A549 (cell line): Measurements from ENCODE around the gene MXRA7. TPM values are rescaled to one million over a fixed set of nuclear protein-coding genes. Genes with fewer than 3 reads are reported as not detected.

Experiments
- ATAC-seq, 2 experiments: fragments of 200-7000 bp in 1 of 2; fragments of >200 bp in 1 of 2; cut with Nextera tagmentation in 1 of 2; cut with Tn5 transposase in 1 of 2; 3 replicates each; pipeline versions ENCODE4 v1.8.0 to v1.9.1; 2018 to 2020; ENCODE audit warnings: mild to moderate bottlenecking in 1 of 2, moderate library complexity in 1 of 2
- CTCF ChIA-PET: fragments of 300-600 bp; sonication (Branson Sonifier 250); formaldehyde crosslinking; extraction: SDS; loops from one replicate; lab custom pipeline; 2021; ENCODE audit warnings: antibody characterized with exemption, inconsistent platforms; lab: Yijun Ruan, JAX
- POLR2A ChIA-PET: fragments of 350-600 bp; formaldehyde crosslinking; extraction: SDS; loops from one replicate; lab custom pipeline; 2021; ENCODE audit warnings: antibody characterized with exemption, inconsistent platforms; lab: Yijun Ruan, JAX
- DNase-seq, 2 experiments: peaks; one replicate each; pipeline versions ENCODE4 v3.0.0 to v3.0.0-alpha.2; 2011 to 2016; ENCODE audit warnings: low read depth in 1 of 2, low spot score in 1 of 2
- FAIRE-seq: peaks from 2 replicates; lab custom pipeline; 2011; peaks lifted over from hg19 to GRCh38; lab: Jason Lieb, UNC
- H3K27ac ChIP-seq, 2 experiments: fragments of >200 bp; sonication (Bioruptor Twin); formaldehyde crosslinking; 3 replicates each; pipeline ENCODE4 v1.5.1; 2016 to 2017
- H3K4me1 ChIP-seq: fragments of >200 bp; sonication (Bioruptor Twin); formaldehyde crosslinking; 3 replicates; pipeline ENCODE4 v1.6.1; 2016
- H3K4me2 ChIP-seq: fragments of >200 bp; sonication (Bioruptor Twin); formaldehyde crosslinking; 3 replicates; pipeline ENCODE4 v1.6.1; 2016
- H3K4me3 ChIP-seq: fragments of >200 bp; sonication (Bioruptor Twin); formaldehyde crosslinking; 3 replicates; pipeline ENCODE4 v1.5.1; 2016
- H3K9me3 ChIP-seq: fragments of >200 bp; sonication (Bioruptor Twin); formaldehyde crosslinking; 3 replicates; pipeline ENCODE4 v1.6.1; 2016
- CBX2 ChIP-seq: fragments of 200-600 bp; sonication (generic); IDR thresholded peaks from 2 replicates; pipeline ENCODE4 v1.6.1; 2016; ENCODE audit warnings: low read depth, mild to moderate bottlenecking, borderline replicate concordance
- CHD4 ChIP-seq: fragments of 200-600 bp; sonication (generic); IDR thresholded peaks from 2 replicates; pipeline ENCODE4 v1.6.1; 2016; ENCODE audit warnings: antibody characterized with exemption, mild to moderate bottlenecking, borderline replicate concordance
- EHF ChIP-seq: fragments of 250-450 bp; sonication (Bioruptor Pico); IDR thresholded peaks from 2 replicates; pipeline ENCODE4 v1.5.0; 2020; ENCODE audit warnings: mild to moderate bottlenecking
- EHMT2 ChIP-seq: fragments of 200-600 bp; sonication (generic); IDR thresholded peaks from 2 replicates; pipeline ENCODE4 v1.6.1; 2016; ENCODE audit warnings: antibody characterized with exemption, low read depth, mild to moderate bottlenecking, moderate library complexity
- FOXS1 ChIP-seq: fragments of 250-450 bp; sonication (Bioruptor Pico); IDR thresholded peaks from 2 replicates; pipeline ENCODE4 v1.5.0; 2020; ENCODE audit warnings: mild to moderate bottlenecking, moderate library complexity
- HDAC2 ChIP-seq: fragments of 200-600 bp; sonication (generic); IDR thresholded peaks from 2 replicates; pipeline ENCODE4 v1.6.1; 2016
- HOXA7 ChIP-seq: fragments of 250-450 bp; sonication (Bioruptor Pico); IDR thresholded peaks from 2 replicates; pipeline ENCODE4 v1.5.0; 2020; ENCODE audit warnings: mild to moderate bottlenecking, moderate library complexity
- JUNB ChIP-seq: fragments of >200 bp; sonication (Bioruptor Twin); formaldehyde crosslinking; IDR thresholded peaks from 2 replicates; pipeline ENCODE4 v1.6.1; 2016
- KDM5A ChIP-seq: fragments of 200-600 bp; sonication (generic); IDR thresholded peaks from 2 replicates; pipeline ENCODE4 v1.6.1; 2016; ENCODE audit warnings: antibody characterized with exemption, mild to moderate bottlenecking
- NFE2L2 ChIP-seq: fragments of 150-350 bp; conservative IDR thresholded peaks from 2 replicates; pipeline ENCODE4 v1.6.1; 2014; ENCODE audit warnings: low read length
- POLR2AphosphoS2 ChIP-seq: conservative IDR thresholded peaks from 2 replicates; pipeline ENCODE4 v1.6.1; 2012; ENCODE audit warnings: low read length, improper control_type of control experiment, inconsistent platforms
- RARB ChIP-seq: fragments of 250-450 bp; sonication (Bioruptor Pico); IDR thresholded peaks from 2 replicates; pipeline ENCODE4 v1.8.0; 2021; ENCODE audit warnings: mild to moderate bottlenecking, moderate library complexity
- RFX5 ChIP-seq: fragments of 450-650 bp; IDR thresholded peaks from 2 replicates; pipeline ENCODE4 v1.7.1; 2014; ENCODE audit warnings: antibody characterized with exemption, mild to moderate bottlenecking, moderate library complexity
- ZC3H11A ChIP-seq: fragments of 450-650 bp; IDR thresholded peaks from 2 replicates; pipeline ENCODE4 v1.6.1; 2014; ENCODE audit warnings: antibody characterized with exemption, mild to moderate bottlenecking
- WGBS: methylation state at CpG from one replicate; pipeline ENCODE4 v1.1.6; 2017; ENCODE audit errors: missing lambda C conversion rate; 5-methylcytosine and 5-hydroxymethylcytosine counted together
- polyA plus RNA-seq, 4 experiments: library from polyadenylated mRNA; depleted of rRNA in 3 of 4; stranded (reverse); fragments of >200 nt; fragmentation: RNase III in 1 of 4; extraction: RNeasy Plus Mini Kit Qiagen cat#74134 plus additional on column Dnase treatment in 1 of 4; gene quantifications; 2 replicates in 3 of 4; 3 replicates in 1 of 4; pipeline ENCODE4 v1.2.3, GENCODE V29; 2011 to 2017
- TF ChIP-seq, protein P1 (sequence below): fragments of 450-650 bp; IDR thresholded peaks from 2 replicates; pipeline ENCODE4 v1.6.1; 2014; ENCODE audit warnings: antibody characterized with exemption
- TF ChIP-seq, protein P2 (sequence below): fragments of >200 bp; sonication (Bioruptor Twin); formaldehyde crosslinking; IDR thresholded peaks from 3 replicates; pipeline ENCODE4 v1.6.1; 2016
- TF ChIP-seq, protein P3 (sequence below): fragments of 200-600 bp; sonication (generic); IDR thresholded peaks from 2 replicates; pipeline ENCODE4 v1.6.1; 2016; ENCODE audit warnings: antibody characterized with exemption, mild to moderate bottlenecking, moderate library complexity
- TF ChIP-seq, protein P4 (sequence below): fragments of >200 bp; sonication (Bioruptor Twin); formaldehyde crosslinking; IDR thresholded peaks from 3 replicates; pipeline ENCODE4 v1.5.1; 2016
- TF ChIP-seq, protein P5 (sequence below): IDR thresholded peaks from 2 replicates; pipeline ENCODE4 v1.6.1; 2012

Gene MXRA7
- polyA plus RNA-seq, 2 of the 4 experiments (the other 2 are of a cell fraction) = 47.8 to 57.2 TPM

DNA sequence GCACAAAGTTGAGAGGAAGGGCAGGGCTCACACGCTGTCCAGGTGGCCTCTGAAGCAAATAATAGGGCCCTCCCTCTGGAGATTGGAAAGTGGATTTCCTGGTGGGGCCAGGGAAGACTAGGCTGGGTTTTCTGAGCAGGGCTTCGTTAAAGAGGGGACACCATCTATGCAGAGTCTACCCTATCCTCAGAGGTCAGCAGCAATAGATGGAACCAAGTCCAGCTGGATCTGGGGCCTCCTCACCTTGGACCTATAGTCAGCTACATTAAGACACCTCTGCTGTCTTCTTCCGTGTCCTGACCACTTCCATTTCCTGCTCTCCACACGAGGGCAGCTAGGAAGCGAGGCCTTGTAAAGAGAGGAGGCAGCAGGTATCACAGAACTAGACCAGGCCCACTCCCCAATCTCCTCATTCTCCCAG, 52.5 kb downstream of the MXRA7 start:
- no peaks in the 10 kb centered on the region for H3K9me3 ChIP-seq
- POLR2A ChIA-PET = no interaction called here
- FAIRE-seq (no peak), ATAC-seq (peak in 1 of 2 experiments; percentile 13; a peak in 2 of 6 replicates), DNase-seq (no peak)
- peak overlapping the region in 1 of 2 experiments; percentile 33; a peak in 3 of 6 replicates for H3K27ac ChIP-seq
- WGBS = 81% methylated on average over 5 of the region's 5 CpGs
- no peak for TF ChIP-seq KDM5A
- TF ChIP-seq, protein P1, sequence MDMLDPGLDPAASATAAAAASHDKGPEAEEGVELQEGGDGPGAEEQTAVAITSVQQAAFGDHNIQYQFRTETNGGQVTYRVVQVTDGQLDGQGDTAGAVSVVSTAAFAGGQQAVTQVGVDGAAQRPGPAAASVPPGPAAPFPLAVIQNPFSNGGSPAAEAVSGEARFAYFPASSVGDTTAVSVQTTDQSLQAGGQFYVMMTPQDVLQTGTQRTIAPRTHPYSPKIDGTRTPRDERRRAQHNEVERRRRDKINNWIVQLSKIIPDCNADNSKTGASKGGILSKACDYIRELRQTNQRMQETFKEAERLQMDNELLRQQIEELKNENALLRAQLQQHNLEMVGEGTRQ = no peak
- no peak overlapping the region for H3K4me3 ChIP-seq
- H3K4me1 ChIP-seq = peaks cover 18% of the 10 kb centered on the region
- H3K4me2 ChIP-seq = no peak overlapping the region
- CTCF ChIA-PET = interaction anchor here (0.6 to 2.2 kb wide), 4 partner anchors 14 to 216 kb away, joined by 3 to 9 read pairs (median 4); partner anchors contain the start of gene ST6GALNAC1

DNA sequence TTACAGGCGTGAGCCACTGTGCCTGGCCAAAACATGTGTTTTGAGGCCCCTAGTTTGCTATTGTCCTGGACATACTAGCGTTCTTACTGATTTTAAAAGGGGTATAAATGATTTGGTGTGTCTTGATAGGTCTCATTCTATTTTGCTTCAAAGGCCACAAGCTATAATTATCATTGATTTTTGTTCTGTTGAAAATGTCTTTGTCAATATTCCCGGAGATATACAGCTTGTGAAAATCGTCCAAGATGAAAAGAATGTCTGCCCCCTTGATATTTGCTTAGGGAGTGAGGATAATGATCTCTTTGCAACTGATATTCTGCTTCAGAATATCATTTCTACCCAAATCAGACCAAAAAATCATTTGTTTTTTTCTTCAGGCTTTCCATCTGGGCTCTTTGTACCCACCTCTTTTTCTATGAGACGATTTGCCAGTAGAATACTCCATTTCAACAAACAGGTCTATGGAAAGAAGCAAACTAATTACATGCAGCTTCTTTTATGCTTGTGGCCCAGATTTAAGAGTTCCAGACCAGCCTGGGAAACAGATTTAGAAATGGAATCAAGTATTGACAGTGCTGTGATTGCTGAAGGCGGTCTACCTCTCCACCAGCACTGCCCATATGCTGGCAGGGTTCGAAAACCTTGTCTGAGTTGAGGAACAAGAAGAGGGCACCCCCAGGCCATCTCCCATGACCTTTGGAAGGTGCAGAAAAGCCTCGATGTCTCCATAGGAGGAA, 53.1 kb downstream of the MXRA7 start:
- ATAC-seq (no peak), FAIRE-seq (no peak), DNase-seq (no peak)
- peaks cover 18% of the 10 kb centered on the region for H3K4me1 ChIP-seq
- 69% methylated on average over 8 of the region's 8 CpGs for WGBS
- H3K9me3 ChIP-seq = no peaks in the 10 kb centered on the region
- POLR2A ChIA-PET = interaction anchor here (1.0 kb wide), 1 partner anchor 14 kb away, joined by 3 read pairs; no protein-coding TSS in a partner anchor
- H3K4me2 ChIP-seq = no peak overlapping the region
- H3K4me3 ChIP-seq = no peak overlapping the region
- CTCF ChIA-PET = interaction anchor here (0.9 to 2.2 kb wide), 4 partner anchors 14 to 151 kb away, joined by 3 to 9 read pairs (median 4); partner anchors contain the start of gene ST6GALNAC1
- TF ChIP-seq JUNB = no peak
- TF ChIP-seq FOXS1 = no peak
- no peak for TF ChIP-seq RARB (CRISPR knock-in tag)
- TF ChIP-seq, protein P2, sequence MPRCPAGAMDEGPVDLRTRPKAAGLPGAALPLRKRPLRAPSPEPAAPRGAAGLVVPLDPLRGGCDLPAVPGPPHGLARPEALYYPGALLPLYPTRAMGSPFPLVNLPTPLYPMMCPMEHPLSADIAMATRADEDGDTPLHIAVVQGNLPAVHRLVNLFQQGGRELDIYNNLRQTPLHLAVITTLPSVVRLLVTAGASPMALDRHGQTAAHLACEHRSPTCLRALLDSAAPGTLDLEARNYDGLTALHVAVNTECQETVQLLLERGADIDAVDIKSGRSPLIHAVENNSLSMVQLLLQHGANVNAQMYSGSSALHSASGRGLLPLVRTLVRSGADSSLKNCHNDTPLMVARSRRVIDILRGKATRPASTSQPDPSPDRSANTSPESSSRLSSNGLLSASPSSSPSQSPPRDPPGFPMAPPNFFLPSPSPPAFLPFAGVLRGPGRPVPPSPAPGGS = no peak
- TF ChIP-seq NFE2L2 = no peak
- TF ChIP-seq RFX5 = no peak
- TF ChIP-seq, protein P1 = no peak
- TF ChIP-seq, protein P3, sequence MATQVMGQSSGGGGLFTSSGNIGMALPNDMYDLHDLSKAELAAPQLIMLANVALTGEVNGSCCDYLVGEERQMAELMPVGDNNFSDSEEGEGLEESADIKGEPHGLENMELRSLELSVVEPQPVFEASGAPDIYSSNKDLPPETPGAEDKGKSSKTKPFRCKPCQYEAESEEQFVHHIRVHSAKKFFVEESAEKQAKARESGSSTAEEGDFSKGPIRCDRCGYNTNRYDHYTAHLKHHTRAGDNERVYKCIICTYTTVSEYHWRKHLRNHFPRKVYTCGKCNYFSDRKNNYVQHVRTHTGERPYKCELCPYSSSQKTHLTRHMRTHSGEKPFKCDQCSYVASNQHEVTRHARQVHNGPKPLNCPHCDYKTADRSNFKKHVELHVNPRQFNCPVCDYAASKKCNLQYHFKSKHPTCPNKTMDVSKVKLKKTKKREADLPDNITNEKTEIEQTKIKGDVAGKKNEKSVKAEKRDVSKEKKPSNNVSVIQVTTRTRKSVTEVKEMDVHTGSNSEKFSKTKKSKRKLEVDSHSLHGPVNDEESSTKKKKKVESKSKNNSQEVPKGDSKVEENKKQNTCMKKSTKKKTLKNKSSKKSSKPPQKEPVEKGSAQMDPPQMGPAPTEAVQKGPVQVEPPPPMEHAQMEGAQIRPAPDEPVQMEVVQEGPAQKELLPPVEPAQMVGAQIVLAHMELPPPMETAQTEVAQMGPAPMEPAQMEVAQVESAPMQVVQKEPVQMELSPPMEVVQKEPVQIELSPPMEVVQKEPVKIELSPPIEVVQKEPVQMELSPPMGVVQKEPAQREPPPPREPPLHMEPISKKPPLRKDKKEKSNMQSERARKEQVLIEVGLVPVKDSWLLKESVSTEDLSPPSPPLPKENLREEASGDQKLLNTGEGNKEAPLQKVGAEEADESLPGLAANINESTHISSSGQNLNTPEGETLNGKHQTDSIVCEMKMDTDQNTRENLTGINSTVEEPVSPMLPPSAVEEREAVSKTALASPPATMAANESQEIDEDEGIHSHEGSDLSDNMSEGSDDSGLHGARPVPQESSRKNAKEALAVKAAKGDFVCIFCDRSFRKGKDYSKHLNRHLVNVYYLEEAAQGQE = no peak
- TF ChIP-seq CHD4 = no peak
- TF ChIP-seq HDAC2 = no peak
- no peak for TF ChIP-seq EHF (CRISPR knock-in tag)
- TF ChIP-seq ZC3H11A = no peak
- H3K27ac ChIP-seq = peak overlapping the region in 1 of 2 experiments; percentile 33; a peak in 2 of 6 replicates

DNA sequence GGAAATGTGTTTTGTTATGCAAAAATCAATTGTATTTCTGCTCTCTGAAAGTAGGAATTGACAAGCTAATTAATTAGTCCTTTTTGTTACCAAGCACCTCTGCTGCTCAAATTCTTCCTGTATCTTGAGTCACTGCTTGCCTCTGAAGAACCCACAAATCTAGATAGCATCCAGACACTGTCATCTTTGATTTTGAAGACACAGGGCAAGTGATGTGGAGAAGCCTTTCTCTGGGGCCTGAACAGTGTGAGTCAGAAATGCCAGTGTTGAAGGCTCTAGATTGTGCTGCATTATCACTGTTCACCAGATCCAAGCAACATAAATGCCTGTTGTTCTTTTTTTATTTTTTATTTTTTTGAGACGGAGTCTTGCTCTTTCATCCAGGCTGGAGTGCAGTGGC, 56.4 kb downstream of the MXRA7 start:
- 92% methylated on average over 1 of the region's 1 CpG for WGBS
- ATAC-seq (no peak), FAIRE-seq (no peak), DNase-seq (no peak)
- H3K4me3 ChIP-seq = no peak overlapping the region
- H3K27ac ChIP-seq = no peak overlapping the region
- POLR2A ChIA-PET = no interaction called here
- H3K4me2 ChIP-seq = no peak overlapping the region
- CTCF ChIA-PET = interaction anchor here (0.6 to 2.1 kb wide), 3 partner anchors 13 to 256 kb away, joined by 3 to 9 read pairs (median 5); no protein-coding TSS in a partner anchor
- TF ChIP-seq, protein P4, sequence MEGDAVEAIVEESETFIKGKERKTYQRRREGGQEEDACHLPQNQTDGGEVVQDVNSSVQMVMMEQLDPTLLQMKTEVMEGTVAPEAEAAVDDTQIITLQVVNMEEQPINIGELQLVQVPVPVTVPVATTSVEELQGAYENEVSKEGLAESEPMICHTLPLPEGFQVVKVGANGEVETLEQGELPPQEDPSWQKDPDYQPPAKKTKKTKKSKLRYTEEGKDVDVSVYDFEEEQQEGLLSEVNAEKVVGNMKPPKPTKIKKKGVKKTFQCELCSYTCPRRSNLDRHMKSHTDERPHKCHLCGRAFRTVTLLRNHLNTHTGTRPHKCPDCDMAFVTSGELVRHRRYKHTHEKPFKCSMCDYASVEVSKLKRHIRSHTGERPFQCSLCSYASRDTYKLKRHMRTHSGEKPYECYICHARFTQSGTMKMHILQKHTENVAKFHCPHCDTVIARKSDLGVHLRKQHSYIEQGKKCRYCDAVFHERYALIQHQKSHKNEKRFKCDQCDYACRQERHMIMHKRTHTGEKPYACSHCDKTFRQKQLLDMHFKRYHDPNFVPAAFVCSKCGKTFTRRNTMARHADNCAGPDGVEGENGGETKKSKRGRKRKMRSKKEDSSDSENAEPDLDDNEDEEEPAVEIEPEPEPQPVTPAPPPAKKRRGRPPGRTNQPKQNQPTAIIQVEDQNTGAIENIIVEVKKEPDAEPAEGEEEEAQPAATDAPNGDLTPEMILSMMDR = no peak
- TF ChIP-seq HOXA7 (CRISPR knock-in tag) = no peak
- TF ChIP-seq EHMT2 = no peak
- TF ChIP-seq, protein P5, sequence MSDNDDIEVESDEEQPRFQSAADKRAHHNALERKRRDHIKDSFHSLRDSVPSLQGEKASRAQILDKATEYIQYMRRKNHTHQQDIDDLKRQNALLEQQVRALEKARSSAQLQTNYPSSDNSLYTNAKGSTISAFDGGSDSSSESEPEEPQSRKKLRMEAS = no peak
- TF ChIP-seq CHD4 = no peak
- no peak for TF ChIP-seq CBX2
- no peak for TF ChIP-seq POLR2AphosphoS2
- no peak for TF ChIP-seq JUNB
- TF ChIP-seq, all 56 proteins: peak for 0
- Histone ChIP-seq H3K9me3 (peaks cover 7% of the 10 kb centered on the region; the same call in 2 of the 3 replicates), H3K4me1 (peaks cover 3% of the 10 kb centered on the region)
